OCI-LY7 (cell line): ENCODE results near the gene SLC39A6.

Experiments
- CTCF ChIP-seq: fragments of 200-600 bp; sonication (generic); conservative IDR thresholded peaks from 2 replicates; pipeline ENCODE4 v1.5.1; 2014; ENCODE audit warnings: mild to moderate bottlenecking, antibody characterized with exemption, low read length, moderate library complexity, mixed read lengths
- EZH2phosphoT487 ChIP-seq: fragments of 200-600 bp; sonication (generic); IDR thresholded peaks from 2 replicates; pipeline ENCODE4 v1.6.1; 2018; ENCODE audit warnings: low read depth, borderline replicate concordance, mild to moderate bottlenecking, mixed run types, antibody characterized with exemption, low read length, moderate library complexity, mixed read lengths

GRCh38 chr18:36114251-36114650 is 14.9 kb downstream of the SLC39A6 start:
- TF ChIP-seq CTCF (no peak), EZH2phosphoT487 (no peak)
